Lower leg skin (tissue), 3 donors: ENCODE data around the gene STAG1.

ENCODE experiments used
- POLR2A ChIP-seq, 2 donors: fragments of 450-650 bp; IDR thresholded peaks; one replicate each; pipeline ENCODE4 v1.6.1; 2016 to 2017; ENCODE audit warnings: antibody characterized with exemption in 2 of 2, mild to moderate bottlenecking in 1 of 2, moderate library complexity in 1 of 2
- TF ChIP-seq, protein P1 (sequence below), 3 donors: fragments of 450-650 bp; IDR thresholded peaks; one replicate each; pipeline ENCODE4 v1.5.1; 2016; ENCODE audit warnings: antibody characterized with exemption in 3 of 3, mild to moderate bottlenecking in 3 of 3, moderate library complexity in 2 of 3

DNA sequence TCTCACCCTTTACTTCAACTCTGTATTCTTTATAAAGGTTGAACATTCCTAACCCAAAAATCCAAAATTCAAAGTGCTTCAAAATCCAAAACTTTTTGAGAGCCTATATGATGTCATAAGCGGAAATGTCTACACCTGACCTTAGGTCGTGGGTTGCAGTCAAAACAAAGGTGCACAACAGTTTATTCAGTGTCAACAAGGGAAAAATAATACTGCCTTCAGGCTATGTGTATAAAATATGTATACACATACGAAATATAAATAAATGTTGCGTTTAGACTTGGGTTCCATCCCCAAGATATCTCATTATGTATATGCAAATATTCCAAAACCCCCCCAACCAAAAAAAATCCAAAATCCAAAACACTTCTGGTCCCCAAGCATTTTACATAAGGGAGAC lies 90.9 kb downstream of the STAG1 start:
- TF ChIP-seq, protein P1, sequence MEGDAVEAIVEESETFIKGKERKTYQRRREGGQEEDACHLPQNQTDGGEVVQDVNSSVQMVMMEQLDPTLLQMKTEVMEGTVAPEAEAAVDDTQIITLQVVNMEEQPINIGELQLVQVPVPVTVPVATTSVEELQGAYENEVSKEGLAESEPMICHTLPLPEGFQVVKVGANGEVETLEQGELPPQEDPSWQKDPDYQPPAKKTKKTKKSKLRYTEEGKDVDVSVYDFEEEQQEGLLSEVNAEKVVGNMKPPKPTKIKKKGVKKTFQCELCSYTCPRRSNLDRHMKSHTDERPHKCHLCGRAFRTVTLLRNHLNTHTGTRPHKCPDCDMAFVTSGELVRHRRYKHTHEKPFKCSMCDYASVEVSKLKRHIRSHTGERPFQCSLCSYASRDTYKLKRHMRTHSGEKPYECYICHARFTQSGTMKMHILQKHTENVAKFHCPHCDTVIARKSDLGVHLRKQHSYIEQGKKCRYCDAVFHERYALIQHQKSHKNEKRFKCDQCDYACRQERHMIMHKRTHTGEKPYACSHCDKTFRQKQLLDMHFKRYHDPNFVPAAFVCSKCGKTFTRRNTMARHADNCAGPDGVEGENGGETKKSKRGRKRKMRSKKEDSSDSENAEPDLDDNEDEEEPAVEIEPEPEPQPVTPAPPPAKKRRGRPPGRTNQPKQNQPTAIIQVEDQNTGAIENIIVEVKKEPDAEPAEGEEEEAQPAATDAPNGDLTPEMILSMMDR (IDR thresholded peaks at IDR 0.05), result no peak
- no peak for TF ChIP-seq POLR2A (IDR thresholded peaks at IDR 0.05)
